ENCODE data around the gene TNS3. TPM values are rescaled to one million over a fixed set of nuclear protein-coding genes. Genes with fewer than 3 reads are reported as not detected.

TNS3 gene
- total and polyA plus RNA-seq, 2 experiments from 2014 or later = 2.7 to 5.7 TPM

- DNase-seq (ENCODE audit: low read depth in 1 of 2, low spot score in 1 of 2) = no peak
- Histone ChIP-seq H3K9me3 (ENCODE audit: low read depth) (no peaks in the 10 kb centered on the region), H3K27ac (no peak overlapping the region), H3K4me3 (no peak overlapping the region), H3K4me1 (ENCODE audit: low read depth) (no peaks in the 10 kb centered on the region), H3K36me3 (no peaks in the 10 kb centered on the region), H3K27me3 (no peaks in the 10 kb centered on the region)
- no peak for TF ChIP-seq CTCF (IDR thresholded peaks at IDR 0.05; ENCODE audit: low read depth, low read length)
These were observed 236.0 kb downstream of the TNS3 start for GRCh38 chr7:47345857-47346298.

- no peak for DNase-seq (ENCODE audit: low read depth in 1 of 2, low spot score in 1 of 2)
These were observed 237.5 kb downstream of the TNS3 start for GRCh38 chr7:47344171-47344955.

GRCh38 chr7:47343061-47343455, 238.9 kb downstream of the TNS3 start:
- no peaks in the 10 kb centered on the region for H3K9me3 ChIP-seq (ENCODE audit: low read depth)
- H3K4me1 ChIP-seq (ENCODE audit: low read depth) = no peaks in the 10 kb centered on the region
- no peaks in the 10 kb centered on the region for H3K27me3 ChIP-seq
- no peak for DNase-seq (ENCODE audit: low read depth in 1 of 2, low spot score in 1 of 2)
- TF ChIP-seq CTCF (IDR thresholded peaks at IDR 0.05; ENCODE audit: low read depth, low read length) = no peak
- H3K4me3 ChIP-seq = no peak overlapping the region
- no peak overlapping the region for H3K27ac ChIP-seq
- no peaks in the 10 kb centered on the region for H3K36me3 ChIP-seq

More at GRCh38 chr7:47344171-47344955, 237.5 kb downstream of the TNS3 start:
- Histone ChIP-seq H3K36me3 (no peaks in the 10 kb centered on the region), H3K9me3 (ENCODE audit: low read depth) (no peaks in the 10 kb centered on the region), H3K4me3 (no peak overlapping the region), H3K27me3 (no peaks in the 10 kb centered on the region), H3K27ac (no peak overlapping the region), H3K4me1 (ENCODE audit: low read depth) (no peaks in the 10 kb centered on the region)
- TF ChIP-seq CTCF (IDR thresholded peaks at IDR 0.05; ENCODE audit: low read depth, low read length) = no peak

- DNase-seq (ENCODE audit: low read depth in 1 of 2, low spot score in 1 of 2) = no peak
- Histone ChIP-seq H3K27me3 (no peaks in the 10 kb centered on the region), H3K4me1 (ENCODE audit: low read depth) (no peaks in the 10 kb centered on the region), H3K4me3 (no peak overlapping the region), H3K27ac (no peak overlapping the region), H3K9me3 (ENCODE audit: low read depth) (no peaks in the 10 kb centered on the region), H3K36me3 (no peaks in the 10 kb centered on the region)
- no peak for TF ChIP-seq CTCF (IDR thresholded peaks at IDR 0.05; ENCODE audit: low read depth, low read length)
These were observed 239.4 kb downstream of the TNS3 start for GRCh38 chr7:47342296-47343060.

GRCh38 chr7:47340517-47340916, 241.4 kb downstream of the TNS3 start:
- TF ChIP-seq CTCF (IDR thresholded peaks at IDR 0.05; ENCODE audit: low read depth, low read length) = no peak
- H3K9me3 ChIP-seq (ENCODE audit: low read depth) = no peaks in the 10 kb centered on the region
- H3K4me3 ChIP-seq = no peak overlapping the region
- H3K27ac ChIP-seq = no peak overlapping the region
- no peaks in the 10 kb centered on the region for H3K27me3 ChIP-seq
- H3K4me1 ChIP-seq (ENCODE audit: low read depth) = no peaks in the 10 kb centered on the region
- H3K36me3 ChIP-seq = no peaks in the 10 kb centered on the region
- DNase-seq (ENCODE audit: low read depth in 1 of 2, low spot score in 1 of 2) = no peak

Data from cardiac muscle cell (in vitro differentiated cells and primary cell).